Uterus (tissue), 2 donors: ENCODE data around the gene BRMS1.

Experiments used
- POLR2A ChIP-seq, 2 donors: fragments of 450-650 bp; IDR thresholded peaks; one replicate each; pipeline ENCODE4 v1.6.1; 2016; ENCODE audit warnings: antibody characterized with exemption in 2 of 2, mild to moderate bottlenecking in 1 of 2, moderate library complexity in 1 of 2
- TF ChIP-seq, protein P1 (sequence below), 4 experiments: fragments of 200-600 bp in 2 of 4; fragments of 450-650 bp in 2 of 4; sonication (generic) in 2 of 4; IDR thresholded peaks; one replicate each; pipeline ENCODE4 v1.5.1; 2016 to 2019; ENCODE audit warnings: antibody characterized with exemption in 4 of 4, mild to moderate bottlenecking in 2 of 4, moderate library complexity in 1 of 4

DNA sequence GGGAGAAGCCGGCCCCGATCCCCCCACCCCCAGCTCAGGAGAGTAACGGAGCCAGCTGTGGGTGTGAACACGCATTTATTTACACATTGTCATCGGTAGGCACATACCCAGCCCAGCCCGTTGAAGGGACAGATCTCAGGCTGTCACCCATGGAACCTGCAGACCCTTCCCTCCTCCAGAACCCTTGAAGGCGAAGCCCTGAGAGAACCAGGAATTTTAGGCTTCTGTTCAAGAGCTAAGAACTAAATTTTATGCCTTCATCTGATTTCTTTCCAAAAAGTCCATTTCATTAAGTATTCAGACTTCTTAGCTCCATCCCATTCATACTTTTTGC is 379 bp upstream of the BRMS1 start:
- TF ChIP-seq, protein P1, sequence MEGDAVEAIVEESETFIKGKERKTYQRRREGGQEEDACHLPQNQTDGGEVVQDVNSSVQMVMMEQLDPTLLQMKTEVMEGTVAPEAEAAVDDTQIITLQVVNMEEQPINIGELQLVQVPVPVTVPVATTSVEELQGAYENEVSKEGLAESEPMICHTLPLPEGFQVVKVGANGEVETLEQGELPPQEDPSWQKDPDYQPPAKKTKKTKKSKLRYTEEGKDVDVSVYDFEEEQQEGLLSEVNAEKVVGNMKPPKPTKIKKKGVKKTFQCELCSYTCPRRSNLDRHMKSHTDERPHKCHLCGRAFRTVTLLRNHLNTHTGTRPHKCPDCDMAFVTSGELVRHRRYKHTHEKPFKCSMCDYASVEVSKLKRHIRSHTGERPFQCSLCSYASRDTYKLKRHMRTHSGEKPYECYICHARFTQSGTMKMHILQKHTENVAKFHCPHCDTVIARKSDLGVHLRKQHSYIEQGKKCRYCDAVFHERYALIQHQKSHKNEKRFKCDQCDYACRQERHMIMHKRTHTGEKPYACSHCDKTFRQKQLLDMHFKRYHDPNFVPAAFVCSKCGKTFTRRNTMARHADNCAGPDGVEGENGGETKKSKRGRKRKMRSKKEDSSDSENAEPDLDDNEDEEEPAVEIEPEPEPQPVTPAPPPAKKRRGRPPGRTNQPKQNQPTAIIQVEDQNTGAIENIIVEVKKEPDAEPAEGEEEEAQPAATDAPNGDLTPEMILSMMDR (IDR thresholded peaks at IDR 0.05), result no peak
- TF ChIP-seq POLR2A (IDR thresholded peaks at IDR 0.05), result no peak
